Measurements from ENCODE around the gene INKA1. TPM values are rescaled to one million over a fixed set of nuclear protein-coding genes. Genes with fewer than 3 reads are reported as not detected.

INKA1 gene
- total and polyA plus RNA-seq, 9 of the 15 experiments (the other 6 are each of a cell fraction or from before 2014, with no cell fraction given), result 0.55 to 13.9 (median 6.7) TPM

- TF ChIP-seq THAP12 (CRISPR knock-in tag; IDR thresholded peaks at IDR 0.05) (no peak), KLF10 (CRISPR knock-in tag; IDR thresholded peaks at IDR 0.05) (no peak), FOXM1 (IDR thresholded peaks at IDR 0.05; ENCODE audit: low read depth) (no peak), FOXM1 (CRISPR knock-in tag; IDR thresholded peaks at IDR 0.05; ENCODE audit: low read depth) (no peak), HDAC6 (IDR thresholded peaks at IDR 0.05; ENCODE audit: low read depth, low read length) (no peak), CAMTA2 (CRISPR knock-in tag; conservative IDR thresholded peaks at IDR 0.05) (no peak), FOXJ3 (CRISPR knock-in tag; IDR thresholded peaks at IDR 0.05) (no peak)
These were observed 39.9 kb downstream of the INKA1 start (continued) for GRCh38 chr3:49842843-49843517.

GRCh38 chr3:49844464-49845183 lies 41.6 kb downstream of the INKA1 start:
- Histone ChIP-seq H4K20me1 (replicated peaks; ENCODE audit: control insufficient read depth, insufficient read depth, low read length) (no peaks in the 10 kb centered on the region), H3K9me3 (replicated peaks; ENCODE audit: control insufficient read depth, insufficient read depth, low read depth, low read length) (no peaks in the 10 kb centered on the region), H3K27me3 (ENCODE audit: control insufficient read depth in 2 of 2, insufficient read depth in 2 of 2, low read length in 2 of 2) (no peaks in the 10 kb centered on the region), H3K4me3 (no peak overlapping the region), H3K9ac (ENCODE audit: insufficient read depth in 1 of 2, low read depth in 2 of 2, low read length in 2 of 2) (no peak overlapping the region), H3K27ac (ENCODE audit: extremely low read depth, low read depth, low read length) (no peak overlapping the region), H2AFZ (ENCODE audit: low read depth, low read length) (no peak overlapping the region), H3K4me2 (ENCODE audit: insufficient read depth, low read length) (no peak overlapping the region), H3K36me3 (ENCODE audit: control insufficient read depth, insufficient read depth, low read length) (peaks cover 66% of the 10 kb centered on the region), H3K79me2 (ENCODE audit: control insufficient read depth, insufficient read depth, low read length) (no peaks in the 10 kb centered on the region), H3K4me1 (replicated peaks in 1 of 2; ENCODE audit: control insufficient read depth in 2 of 2, insufficient read depth in 2 of 2, low read length in 2 of 2) (no peaks in the 10 kb centered on the region), H3K9me1 (ENCODE audit: control insufficient read depth, insufficient read depth, low read length) (no peaks in the 10 kb centered on the region)
- ChIA-PET CTCF (ENCODE audit: low intra/inter-chr PET ratio) (no interaction called here), POLR2A (interaction anchor here (0.6 to 1.6 kb wide), 2 partner anchors 41 to 68 kb away, joined by 3 to 4 read pairs; partner anchors contain the start of gene INKA1)
- FAIRE-seq (no peak), ATAC-seq (no peak), DNase-seq (ENCODE audit: extremely low read depth in 1 of 4, low spot score in 3 of 4) (no peak)
- no TSS peak for BruUV-seq (replicated peaks)
- 66% methylated on average over 4 of the region's 5 CpGs for WGBS (ENCODE audit: insufficient coverage, low coverage, missing lambda C conversion rate)
- intact Hi-C loops (cut with micrococcal nuclease), result no loop called here
- in situ Hi-C loops (cut with MboI), result loop anchor here (5.0 kb wide), 1 partner anchor 142 kb away; no protein-coding TSS in a partner anchor
- TF ChIP-seq RBM34 (IDR thresholded peaks at IDR 0.05; ENCODE audit: borderline replicate concordance, insufficient read depth, low read length) (no peak), EZH2 (IDR thresholded peaks at IDR 0.05; ENCODE audit: borderline replicate concordance, low read depth, low read length) (no peak), HMGN3 (IDR thresholded peaks at IDR 0.05; ENCODE audit: borderline replicate concordance, extremely low read depth, insufficient read length, low read depth, low read length) (no peak), FOS (IDR thresholded peaks at IDR 0.05; ENCODE audit: extremely low read depth, insufficient read length) (no peak), ZNF277 (CRISPR knock-in tag; IDR thresholded peaks at IDR 0.05; ENCODE audit: borderline replicate concordance) (no peak), ZNF133 (CRISPR knock-in tag; IDR thresholded peaks at IDR 0.05) (no peak), ZSCAN29 (IDR thresholded peaks at IDR 0.05) (no peak), SP1 (CRISPR knock-in tag; IDR thresholded peaks at IDR 0.05) (no peak), STAT5A (IDR thresholded peaks at IDR 0.05; ENCODE audit: borderline replicate concordance, low read length) (no peak), U2AF2 (optimal IDR thresholded peaks at IDR 0.05; ENCODE audit: low read depth, low read length) (no peak)

All from K562 (cell line).